Hepatocyte (in vitro differentiated cells): ENCODE results near the gene GPR35. TPM values are rescaled to one million over a fixed set of nuclear protein-coding genes. Genes with fewer than 3 reads are reported as not detected.

ENCODE experiments used
- DNase-seq: peaks from one replicate; pipeline ENCODE4 v3.0.0-alpha.2; 2016; ENCODE audit warnings: low spot score
- H2AFZ ChIP-seq: fragments of 200-600 bp; sonication (generic); 2 replicates; pipeline ENCODE4 v1.6.0; 2016; ENCODE audit warnings: antibody characterized with exemption, mild to moderate bottlenecking
- H3K27ac ChIP-seq: fragments of 200-600 bp; sonication (generic); 2 replicates; pipeline ENCODE4 v1.5.1; 2016; ENCODE audit warnings: mild to moderate bottlenecking
- H3K27me3 ChIP-seq: fragments of 200-600 bp; sonication (generic); 2 replicates; pipeline ENCODE4 v1.6.1; 2016
- H3K36me3 ChIP-seq: fragments of 200-600 bp; sonication (generic); replicated peaks from 2 replicates; pipeline ENCODE4 v1.5.1; 2016; ENCODE audit warnings: low read depth; ENCODE audit not compliant: insufficient read depth
- H3K4me1 ChIP-seq: fragments of 200-600 bp; sonication (generic); 2 replicates; pipeline ENCODE4 v1.5.1; 2016; ENCODE audit warnings: mild to moderate bottlenecking, moderate library complexity; ENCODE audit not compliant: insufficient read depth
- H3K4me2 ChIP-seq: fragments of 200-600 bp; sonication (generic); 2 replicates; pipeline ENCODE4 v1.6.0; 2016
- H3K4me3 ChIP-seq: fragments of 200-600 bp; sonication (generic); 2 replicates; pipeline ENCODE4 v1.5.1; 2016; ENCODE audit warnings: mild to moderate bottlenecking
- H3K79me2 ChIP-seq: fragments of 200-600 bp; sonication (generic); 2 replicates; pipeline ENCODE4 v1.6.0; 2017; ENCODE audit warnings: mild to moderate bottlenecking
- H3K9me2 ChIP-seq: fragments of 200-600 bp; sonication (generic); replicated peaks from 2 replicates; pipeline ENCODE4 v1.6.0; 2017; ENCODE audit warnings: mild to moderate bottlenecking; ENCODE audit not compliant: insufficient read depth
- H3K9me3 ChIP-seq: fragments of 200-600 bp; sonication (generic); 2 replicates; pipeline ENCODE4 v1.5.1; 2016; ENCODE audit warnings: low read depth, mild to moderate bottlenecking
- H4K20me1 ChIP-seq: fragments of 200-600 bp; sonication (generic); 2 replicates; pipeline ENCODE4 v1.6.0; 2016; ENCODE audit warnings: mild to moderate bottlenecking; ENCODE audit not compliant: insufficient read depth, poor library complexity, severe bottlenecking
- EZH2 ChIP-seq: fragments of 200-600 bp; sonication (generic); IDR thresholded peaks from 2 replicates; pipeline ENCODE4 v1.6.1; 2016; ENCODE audit warnings: antibody characterized with exemption, mild to moderate bottlenecking, borderline replicate concordance
- EZH2phosphoT487 ChIP-seq: fragments of 200-600 bp; sonication (generic); IDR thresholded peaks from one replicate; pipeline ENCODE4 v1.6.1; 2018; ENCODE audit warnings: antibody characterized with exemption, mild to moderate bottlenecking, low read depth, moderate library complexity; ENCODE audit not compliant: unreplicated experiment, severe bottlenecking
- WGBS: methylation state at CpG from one replicate; pipeline ENCODE4 v1.1.6; 2016; ENCODE audit warnings: low lambda C conversion rate; ENCODE audit errors: missing lambda C conversion rate; 5-methylcytosine and 5-hydroxymethylcytosine counted together
- polyA plus RNA-seq: library from polyadenylated mRNA; unstranded; fragments of >200 nt; fragmentation: Nextera tagmentation; extraction: Ambion mirVana; gene quantifications from 2 replicates; pipeline ENCODE4 v1.2.1, GENCODE V29; 2016
- total RNA-seq: library from RNA; depleted of rRNA; stranded (reverse); fragments of >200 nt; gene quantifications from 2 replicates; pipeline ENCODE4 v1.2.3, GENCODE V29; 2014
- TF ChIP-seq, protein P1 (sequence below): fragments of 200-600 bp; sonication (generic); IDR thresholded peaks from 2 replicates; pipeline ENCODE4 v1.5.1; 2016; ENCODE audit warnings: antibody characterized with exemption, mild to moderate bottlenecking; ENCODE audit not compliant: poor library complexity

The GPR35 gene
- total and polyA plus RNA-seq, 2 experiments from 2014 or later: 10.5 to 14.7 TPM

DNA sequence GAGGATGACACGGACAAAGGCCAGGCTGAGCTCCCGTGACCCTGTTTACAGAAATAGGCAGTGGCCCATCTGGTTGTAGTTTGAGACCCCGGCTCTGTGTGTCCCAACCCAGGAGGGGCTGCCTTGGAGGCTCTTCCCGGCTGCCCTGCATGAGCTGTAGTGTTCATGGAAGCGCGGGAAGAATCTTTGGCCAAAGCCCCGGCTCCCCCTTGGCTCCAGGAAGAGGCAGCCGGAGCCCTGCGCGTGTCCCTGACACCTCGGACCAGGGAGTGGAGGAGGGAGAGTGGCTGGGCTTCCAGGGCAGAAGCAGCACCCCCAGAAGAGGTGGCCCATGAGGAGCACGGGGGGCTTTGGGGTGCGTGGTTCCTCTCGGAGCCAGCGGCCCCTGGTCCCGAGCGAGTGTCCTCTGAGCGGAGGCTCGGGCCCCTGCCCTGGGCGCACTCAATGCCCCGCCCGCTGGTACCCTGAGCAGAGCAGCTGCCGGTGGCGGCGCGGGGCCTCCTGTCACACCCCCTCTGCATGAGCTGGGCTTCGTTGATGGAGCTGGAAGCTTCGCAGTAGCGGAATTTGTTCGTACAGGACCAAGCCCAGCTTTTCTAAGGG lies 21.7 kb downstream of the GPR35 start:
- Histone ChIP-seq H3K4me2 (no peak overlapping the region), H3K79me2 (no peaks in the 10 kb centered on the region), H3K27me3 (peaks cover 27% of the 10 kb centered on the region), H3K36me3 (no peaks in the 10 kb centered on the region), H4K20me1 (no peaks in the 10 kb centered on the region), H3K27ac (no peak overlapping the region), H3K9me2 (no peaks in the 10 kb centered on the region), H3K4me3 (no peak overlapping the region), H3K9me3 (no peaks in the 10 kb centered on the region), H3K4me1 (no peaks in the 10 kb centered on the region), H2AFZ (no peak overlapping the region)
- TF ChIP-seq, protein P1, sequence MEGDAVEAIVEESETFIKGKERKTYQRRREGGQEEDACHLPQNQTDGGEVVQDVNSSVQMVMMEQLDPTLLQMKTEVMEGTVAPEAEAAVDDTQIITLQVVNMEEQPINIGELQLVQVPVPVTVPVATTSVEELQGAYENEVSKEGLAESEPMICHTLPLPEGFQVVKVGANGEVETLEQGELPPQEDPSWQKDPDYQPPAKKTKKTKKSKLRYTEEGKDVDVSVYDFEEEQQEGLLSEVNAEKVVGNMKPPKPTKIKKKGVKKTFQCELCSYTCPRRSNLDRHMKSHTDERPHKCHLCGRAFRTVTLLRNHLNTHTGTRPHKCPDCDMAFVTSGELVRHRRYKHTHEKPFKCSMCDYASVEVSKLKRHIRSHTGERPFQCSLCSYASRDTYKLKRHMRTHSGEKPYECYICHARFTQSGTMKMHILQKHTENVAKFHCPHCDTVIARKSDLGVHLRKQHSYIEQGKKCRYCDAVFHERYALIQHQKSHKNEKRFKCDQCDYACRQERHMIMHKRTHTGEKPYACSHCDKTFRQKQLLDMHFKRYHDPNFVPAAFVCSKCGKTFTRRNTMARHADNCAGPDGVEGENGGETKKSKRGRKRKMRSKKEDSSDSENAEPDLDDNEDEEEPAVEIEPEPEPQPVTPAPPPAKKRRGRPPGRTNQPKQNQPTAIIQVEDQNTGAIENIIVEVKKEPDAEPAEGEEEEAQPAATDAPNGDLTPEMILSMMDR: no peak
- TF ChIP-seq EZH2 (no peak), EZH2phosphoT487 (no peak)
- no peak for DNase-seq
- WGBS: 86% methylated on average over 30 of the region's 30 CpGs

DNA sequence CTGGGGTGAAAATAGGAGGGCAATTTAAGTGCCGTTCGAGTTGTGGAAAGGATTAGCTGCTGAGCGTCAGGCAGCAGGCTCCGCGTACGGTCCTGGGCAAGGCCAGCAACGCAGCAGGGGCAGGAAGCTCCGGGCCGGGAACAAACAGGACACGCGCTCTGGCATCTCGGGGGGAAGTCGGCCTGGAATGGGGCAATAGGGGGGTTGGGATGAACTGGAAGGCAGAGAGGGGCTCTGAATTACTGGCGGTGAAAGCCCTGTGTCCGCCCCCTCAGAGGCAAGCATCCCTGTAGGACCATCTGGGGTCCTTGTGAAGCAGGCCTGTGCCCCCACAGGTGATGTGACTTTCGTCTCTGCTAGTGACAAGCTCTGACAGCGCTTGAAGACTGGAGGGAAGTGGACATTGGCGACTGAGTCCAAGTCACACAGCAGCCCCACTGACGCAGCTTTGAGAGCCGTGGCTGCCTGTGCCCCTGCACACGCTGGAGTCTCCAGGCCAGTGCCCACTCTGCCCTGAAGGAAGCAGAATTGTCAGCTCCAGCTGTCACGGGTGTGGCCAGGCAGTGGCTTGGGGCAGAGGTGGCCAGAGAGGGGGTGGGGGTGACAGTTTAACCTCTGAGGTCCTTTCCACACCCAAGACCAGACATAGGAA lies 22.3 kb downstream of the GPR35 start:
- Histone ChIP-seq H3K79me2 (no peaks in the 10 kb centered on the region), H2AFZ (no peak overlapping the region), H3K36me3 (no peaks in the 10 kb centered on the region), H3K27me3 (peaks cover 27% of the 10 kb centered on the region), H3K4me1 (no peaks in the 10 kb centered on the region), H4K20me1 (no peaks in the 10 kb centered on the region), H3K9me3 (no peaks in the 10 kb centered on the region), H3K9me2 (no peaks in the 10 kb centered on the region), H3K27ac (no peak overlapping the region), H3K4me3 (no peak overlapping the region), H3K4me2 (no peak overlapping the region)
- DNase-seq: no peak
- no peak for TF ChIP-seq EZH2
- TF ChIP-seq EZH2phosphoT487: no peak
- TF ChIP-seq, protein P1: no peak
- WGBS: 81% methylated on average over 22 of the region's 22 CpGs

DNA sequence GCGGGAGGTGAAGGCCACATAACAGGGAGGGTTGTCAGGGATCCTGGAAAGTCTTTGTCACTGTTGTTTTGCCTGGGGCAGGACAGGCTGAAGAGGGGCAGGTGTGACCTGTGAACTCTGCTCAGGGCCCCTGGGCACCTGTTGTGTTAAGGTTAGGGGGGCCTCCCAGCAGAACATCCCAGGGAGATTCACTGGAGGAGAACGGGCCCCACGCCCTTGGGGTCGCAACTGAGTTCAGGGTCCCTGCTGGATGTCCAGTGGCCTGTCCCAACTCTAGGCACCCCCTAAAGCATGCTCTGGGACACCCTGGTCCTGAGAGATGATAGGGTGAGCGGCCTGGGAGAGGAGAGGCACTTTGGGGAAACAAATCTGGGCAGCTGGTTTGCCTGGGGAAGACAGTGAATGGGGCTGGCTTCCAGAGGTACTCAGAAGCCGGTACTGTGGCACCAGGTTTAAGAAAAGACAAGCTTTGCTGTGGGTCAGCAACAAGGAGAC lies 22.9 kb downstream of the GPR35 start:
- H2AFZ ChIP-seq: no peak overlapping the region
- 85% methylated on average over 6 of the region's 6 CpGs for WGBS

More for the DNA sequence above, 22.9 kb downstream of the GPR35 start:
- Histone ChIP-seq H3K9me3 (no peaks in the 10 kb centered on the region), H3K4me2 (no peak overlapping the region), H3K27ac (no peak overlapping the region), H3K9me2 (no peaks in the 10 kb centered on the region), H3K79me2 (no peaks in the 10 kb centered on the region), H3K27me3 (peaks cover 27% of the 10 kb centered on the region), H3K4me3 (no peak overlapping the region), H3K36me3 (no peaks in the 10 kb centered on the region), H3K4me1 (no peaks in the 10 kb centered on the region), H4K20me1 (no peaks in the 10 kb centered on the region)
- no peak for DNase-seq
- TF ChIP-seq, protein P1: no peak
